Mammary epithelial cell (primary cell): ENCODE data around the gene PTGDS.

Source experiments
- EZH2 ChIP-seq: IDR thresholded peaks from 2 replicates; pipeline ENCODE4 v1.6.1; 2012; ENCODE audit warnings: low read length, inconsistent platforms, borderline replicate concordance
- TF ChIP-seq, protein P1 (sequence below), 2 donors: IDR thresholded peaks in 1 of 2; conservative IDR thresholded peaks in 1 of 2; 2 replicates each; pipeline ENCODE4 v1.5.1; 2011 to 2012; ENCODE audit warnings: inconsistent platforms in 2 of 2, low read length in 2 of 2, mild to moderate bottlenecking in 2 of 2, control low read depth in 1 of 2, low read depth in 1 of 2; ENCODE audit not compliant: insufficient read depth in 1 of 2; ENCODE audit errors: extremely low read depth in 1 of 2

DNA sequence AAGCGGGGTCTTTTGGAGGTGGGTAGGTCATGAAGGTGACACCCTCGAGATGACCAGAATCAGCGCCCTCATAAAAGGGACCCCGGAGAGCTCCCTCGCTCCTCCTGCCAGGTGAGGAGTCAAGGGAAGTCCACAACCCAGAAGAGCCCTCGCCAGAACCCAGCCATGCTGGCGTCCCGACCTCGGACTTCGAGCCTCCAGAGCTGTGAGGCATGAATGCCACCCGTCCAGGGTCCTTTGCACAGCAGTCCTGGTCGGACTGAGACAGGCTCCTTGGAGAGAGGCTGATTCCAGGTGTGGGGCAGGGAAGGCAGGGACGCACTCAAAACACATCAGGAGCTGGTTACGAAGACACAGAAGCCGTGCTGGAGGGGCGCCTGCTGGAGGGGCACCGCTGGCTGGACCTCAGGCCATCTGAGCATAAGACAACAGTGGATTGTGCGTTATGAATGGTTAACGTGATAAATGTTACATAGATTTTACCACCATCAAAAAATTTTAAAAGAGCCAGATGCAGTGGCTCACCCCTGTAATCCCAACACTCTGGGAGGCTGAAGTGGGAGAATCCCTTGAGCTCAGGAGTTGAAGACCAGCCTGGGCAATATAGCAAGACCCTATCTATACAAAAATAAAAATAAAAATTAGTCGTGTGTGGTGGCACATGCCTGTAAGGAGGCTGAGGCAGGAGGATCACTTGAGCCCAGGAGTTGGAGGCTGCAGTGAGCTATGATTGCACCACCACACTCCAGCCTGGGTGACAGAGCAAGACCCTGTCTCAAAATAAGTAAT lies 24.7 kb downstream of the PTGDS start:
- TF ChIP-seq, protein P1, sequence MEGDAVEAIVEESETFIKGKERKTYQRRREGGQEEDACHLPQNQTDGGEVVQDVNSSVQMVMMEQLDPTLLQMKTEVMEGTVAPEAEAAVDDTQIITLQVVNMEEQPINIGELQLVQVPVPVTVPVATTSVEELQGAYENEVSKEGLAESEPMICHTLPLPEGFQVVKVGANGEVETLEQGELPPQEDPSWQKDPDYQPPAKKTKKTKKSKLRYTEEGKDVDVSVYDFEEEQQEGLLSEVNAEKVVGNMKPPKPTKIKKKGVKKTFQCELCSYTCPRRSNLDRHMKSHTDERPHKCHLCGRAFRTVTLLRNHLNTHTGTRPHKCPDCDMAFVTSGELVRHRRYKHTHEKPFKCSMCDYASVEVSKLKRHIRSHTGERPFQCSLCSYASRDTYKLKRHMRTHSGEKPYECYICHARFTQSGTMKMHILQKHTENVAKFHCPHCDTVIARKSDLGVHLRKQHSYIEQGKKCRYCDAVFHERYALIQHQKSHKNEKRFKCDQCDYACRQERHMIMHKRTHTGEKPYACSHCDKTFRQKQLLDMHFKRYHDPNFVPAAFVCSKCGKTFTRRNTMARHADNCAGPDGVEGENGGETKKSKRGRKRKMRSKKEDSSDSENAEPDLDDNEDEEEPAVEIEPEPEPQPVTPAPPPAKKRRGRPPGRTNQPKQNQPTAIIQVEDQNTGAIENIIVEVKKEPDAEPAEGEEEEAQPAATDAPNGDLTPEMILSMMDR (conservative IDR thresholded peaks at IDR 0.05 in 1 of 2, IDR thresholded peaks at IDR 0.05 in 1 of 2; ENCODE audit: extremely low read depth in 1 of 2, insufficient read depth in 1 of 2, low read depth in 1 of 2, low read length in 2 of 2), result no peak
- no peak for TF ChIP-seq EZH2
